Prostate gland (tissue), 2 donors: Measurements from ENCODE around the gene IGFLR1.

Source experiments
- CTCF ChIP-seq, 4 experiments: fragments of 200-600 bp in 2 of 4; fragments of 450-650 bp in 2 of 4; sonication (generic) in 2 of 4; IDR thresholded peaks; 1 replicate in 3 of 4; 2 replicates in 1 of 4; pipeline ENCODE4 v1.5.1; 2016 to 2019; ENCODE audit warnings: antibody characterized with exemption in 4 of 4, mild to moderate bottlenecking in 2 of 4, moderate library complexity in 2 of 4
- POLR2A ChIP-seq: fragments of 450-650 bp; IDR thresholded peaks from one replicate; pipeline ENCODE4 v1.6.1; 2016; ENCODE audit warnings: antibody characterized with exemption, mild to moderate bottlenecking
- POLR2AphosphoS5 ChIP-seq: sonication (generic); formaldehyde crosslinking; IDR thresholded peaks from one replicate; pipeline ENCODE4 v1.6.1; 2017; ENCODE audit warnings: antibody characterized with exemption

GRCh38 chr19:35736913-35737886, 5.1 kb downstream of the IGFLR1 start:
- no peak for TF ChIP-seq CTCF (IDR thresholded peaks at IDR 0.05)
- no peak for TF ChIP-seq POLR2AphosphoS5
- no peak for TF ChIP-seq POLR2A
